Osteocyte (in vitro differentiated cells): ENCODE measurements around the gene CCR2. TPM values are rescaled to one million over a fixed set of nuclear protein-coding genes. Genes with fewer than 3 reads are reported as not detected.

ENCODE experiments used
- DNase-seq: peaks from one replicate; pipeline ENCODE4 v3.0.0; 2021; ENCODE audit warnings: mixed read lengths; ENCODE audit not compliant: unreplicated experiment; ENCODE audit errors: extremely low spot score
- H3K27ac Mint-ChIP-seq: one replicate; pipeline ENCODE4 v1.8.0; 2021; ENCODE audit warnings: mild to moderate bottlenecking, mixed read lengths; ENCODE audit not compliant: unreplicated experiment
- H3K27me3 Mint-ChIP-seq: one replicate; pipeline ENCODE4 v1.8.0; 2021; ENCODE audit warnings: mixed read lengths; ENCODE audit not compliant: unreplicated experiment
- H3K36me3 Mint-ChIP-seq: one replicate; pipeline ENCODE4 v1.8.0; 2021; ENCODE audit warnings: mixed read lengths; ENCODE audit not compliant: unreplicated experiment
- H3K4me1 Mint-ChIP-seq: one replicate; pipeline ENCODE4 v1.8.0; 2021; ENCODE audit warnings: mixed read lengths; ENCODE audit not compliant: unreplicated experiment
- H3K4me3 Mint-ChIP-seq: one replicate; pipeline ENCODE4 v1.8.0; 2021; ENCODE audit warnings: mild to moderate bottlenecking, moderate library complexity, mixed read lengths; ENCODE audit not compliant: unreplicated experiment
- H3K9me3 Mint-ChIP-seq: one replicate; pipeline ENCODE4 v1.8.0; 2021; ENCODE audit warnings: mixed read lengths; ENCODE audit not compliant: unreplicated experiment
- CTCF ChIP-seq: fragments of 200-600 bp; sonication (generic); IDR thresholded peaks from 2 replicates; pipeline ENCODE4 v1.5.0; 2021; ENCODE audit warnings: antibody characterized with exemption, mild to moderate bottlenecking, moderate library complexity
- total RNA-seq: library from RNA; stranded (reverse); gene quantifications from 2 replicates; pipeline ENCODE4 v1.2.1, GENCODE V29; 2021

The CCR2 gene
- total RNA-seq, 1 donor from 2014 or later, result not detected

GRCh38 chr3:46398186-46398955, 44.5 kb downstream of the CCR2 start:
- Mint-ChIP-seq H3K27me3 (peaks cover 9% of the 10 kb centered on the region), H3K4me3 (no peak overlapping the region), H3K4me1 (no peaks in the 10 kb centered on the region), H3K36me3 (no peaks in the 10 kb centered on the region), H3K9me3 (peaks cover 8% of the 10 kb centered on the region), H3K27ac (no peak overlapping the region)
- DNase-seq, result no peak
- no peak for TF ChIP-seq CTCF

DNA sequence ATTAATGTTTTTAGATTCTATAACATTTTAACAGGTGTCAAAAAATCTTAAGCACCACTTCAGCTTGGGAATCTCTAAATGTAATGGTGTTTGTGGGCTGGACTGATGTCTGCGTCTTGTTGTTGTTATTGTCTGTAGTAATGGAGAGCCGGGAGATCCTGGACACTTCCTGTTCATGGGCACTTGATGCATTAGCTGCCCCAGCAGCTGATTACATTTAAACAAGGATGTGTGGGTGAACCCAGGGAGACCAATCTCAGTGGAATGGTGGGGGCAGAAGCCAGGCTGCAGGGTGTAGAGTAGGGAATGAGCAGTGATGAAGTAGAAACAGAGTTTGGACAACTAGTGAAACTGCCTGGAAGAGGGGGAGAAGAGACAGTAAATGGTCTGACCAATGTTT, 45.2 kb downstream of the CCR2 start:
- H3K36me3 Mint-ChIP-seq, result no peaks in the 10 kb centered on the region
- H3K27ac Mint-ChIP-seq, result no peak overlapping the region
- peaks cover 8% of the 10 kb centered on the region for H3K9me3 Mint-ChIP-seq

DNA sequence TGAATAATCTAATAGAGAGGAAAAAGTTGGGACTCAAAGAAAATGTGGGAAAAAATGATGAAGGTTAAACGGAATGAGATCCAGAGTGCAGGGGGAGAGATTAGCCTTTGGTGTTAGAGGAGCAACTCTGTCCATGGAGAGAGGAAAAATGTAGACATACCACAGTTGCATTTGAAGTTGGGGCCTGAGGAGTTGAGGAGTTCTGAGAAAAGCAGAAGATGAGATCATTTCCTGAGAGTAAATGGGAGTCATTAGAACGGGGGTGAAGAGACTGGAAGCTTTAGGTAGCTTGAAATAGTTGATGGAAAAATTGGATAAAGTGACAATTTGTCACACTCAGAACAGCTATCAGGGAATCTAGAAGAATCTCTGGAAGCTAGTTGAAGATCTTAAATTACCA, 45.6 kb downstream of the CCR2 start:
- H3K36me3 Mint-ChIP-seq, result no peaks in the 10 kb centered on the region
- H3K4me1 Mint-ChIP-seq, result peaks cover 3% of the 10 kb centered on the region
- peaks cover 6% of the 10 kb centered on the region for H3K27me3 Mint-ChIP-seq
- no peak overlapping the region for H3K27ac Mint-ChIP-seq
- H3K4me3 Mint-ChIP-seq, result no peak overlapping the region
- no peak for DNase-seq
- no peak for TF ChIP-seq CTCF
- H3K9me3 Mint-ChIP-seq, result peaks cover 8% of the 10 kb centered on the region

More for the DNA sequence above, 45.2 kb downstream of the CCR2 start:
- DNase-seq, result no peak
- Mint-ChIP-seq H3K27me3 (peaks cover 9% of the 10 kb centered on the region), H3K4me1 (peaks cover 3% of the 10 kb centered on the region), H3K4me3 (no peak overlapping the region)
- TF ChIP-seq CTCF, result no peak

DNA sequence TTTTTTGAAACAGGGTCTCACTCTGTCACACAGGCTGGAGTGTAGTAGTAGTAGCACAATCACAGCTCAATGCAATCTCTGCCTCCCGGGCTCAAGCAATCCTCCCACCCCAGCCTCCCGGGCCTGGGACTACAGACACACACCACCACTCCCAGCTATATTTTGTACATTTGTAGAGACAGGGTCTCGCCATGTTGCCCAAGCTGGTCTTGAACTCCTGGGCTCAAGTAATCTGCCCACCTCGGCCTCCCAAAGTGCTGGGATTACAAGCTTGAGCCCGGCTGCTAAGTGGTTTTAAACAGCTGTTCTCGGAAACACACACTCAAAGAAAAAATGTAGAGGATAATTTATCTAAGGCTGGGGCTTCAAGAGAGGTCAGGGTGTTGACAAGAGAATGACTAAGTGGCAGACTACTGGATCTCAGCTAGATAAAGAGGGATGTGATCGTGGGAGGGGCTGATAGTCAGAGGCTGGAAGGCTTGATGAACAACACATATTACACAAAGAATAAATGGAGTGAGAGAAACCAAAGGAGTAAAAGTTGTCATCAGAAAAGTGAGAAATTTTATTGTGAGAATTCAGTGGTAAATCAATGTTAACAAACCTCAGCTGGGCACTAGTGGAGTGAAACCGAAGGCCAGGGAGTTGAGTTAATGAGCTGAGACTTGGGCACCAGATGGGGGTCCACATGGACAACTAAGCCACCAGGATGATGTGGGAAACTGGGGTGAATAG, 46.3 kb downstream of the CCR2 start:
- Mint-ChIP-seq H3K4me1 (peaks cover 6% of the 10 kb centered on the region), H3K36me3 (no peaks in the 10 kb centered on the region), H3K27me3 (peaks cover 2% of the 10 kb centered on the region), H3K27ac (no peak overlapping the region), H3K9me3 (peaks cover 8% of the 10 kb centered on the region), H3K4me3 (no peak overlapping the region)
- DNase-seq, result no peak
- TF ChIP-seq CTCF, result no peak

DNA sequence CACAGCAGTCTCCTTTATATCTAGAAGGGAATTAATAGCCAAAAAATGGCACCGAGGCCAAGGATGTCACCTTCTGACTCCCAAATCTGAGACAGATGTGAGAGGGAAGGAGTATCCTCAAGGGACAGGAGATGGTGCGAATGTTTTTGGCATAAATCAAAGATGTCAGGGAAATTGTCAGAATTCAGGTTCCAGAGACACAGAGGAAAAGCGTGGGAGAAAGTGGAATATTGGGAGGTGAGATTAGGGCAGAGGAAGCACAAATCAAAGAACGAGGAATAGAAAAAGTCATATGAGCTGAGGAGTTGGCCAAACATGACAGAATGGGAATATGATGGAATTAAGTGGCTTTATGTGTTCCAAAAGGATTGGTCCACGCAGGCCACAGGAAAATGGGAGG, 46.9 kb downstream of the CCR2 start:
- no peak for DNase-seq
- Mint-ChIP-seq H3K36me3 (no peaks in the 10 kb centered on the region), H3K4me1 (peaks cover 13% of the 10 kb centered on the region), H3K27me3 (peaks cover 2% of the 10 kb centered on the region), H3K27ac (no peak overlapping the region), H3K4me3 (no peak overlapping the region), H3K9me3 (peaks cover 8% of the 10 kb centered on the region)
- TF ChIP-seq CTCF, result no peak
